Measurements from ENCODE around the gene DOCK7.

DOCK7 gene

DNA sequence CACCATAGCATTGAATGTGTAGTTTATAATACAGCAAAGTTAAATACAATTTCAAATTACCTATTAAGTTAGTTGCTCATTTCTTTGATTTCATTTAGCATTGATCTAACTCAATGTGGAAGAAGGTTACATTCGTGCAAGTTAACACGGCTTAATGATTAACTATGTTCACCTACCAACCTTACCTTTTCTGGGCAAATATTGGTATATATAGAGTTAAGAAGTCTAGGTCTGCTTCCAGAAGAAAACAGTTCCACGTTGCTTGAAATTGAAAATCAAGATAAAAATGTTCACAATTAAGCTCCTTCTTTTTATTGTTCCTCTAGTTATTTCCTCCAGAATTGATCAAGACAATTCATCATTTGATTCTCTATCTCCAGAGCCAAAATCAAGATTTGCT lies 90.9 kb downstream of the DOCK7 start, which contains the start of gene ANGPTL3:
Gene ANGPTL3, plus strand, starts transcription at position 240 of the 400 bp plus-strand sequence. Its CDS starts 47 bp downstream, at position 287.
- no peak for TF ChIP-seq EZH2phosphoT487 (IDR thresholded peaks at IDR 0.05; ENCODE audit: low read length)
- TF ChIP-seq EZH2 (optimal IDR thresholded peaks at IDR 0.05; ENCODE audit: low read depth, low read length): no peak
- TF ChIP-seq, protein P1, sequence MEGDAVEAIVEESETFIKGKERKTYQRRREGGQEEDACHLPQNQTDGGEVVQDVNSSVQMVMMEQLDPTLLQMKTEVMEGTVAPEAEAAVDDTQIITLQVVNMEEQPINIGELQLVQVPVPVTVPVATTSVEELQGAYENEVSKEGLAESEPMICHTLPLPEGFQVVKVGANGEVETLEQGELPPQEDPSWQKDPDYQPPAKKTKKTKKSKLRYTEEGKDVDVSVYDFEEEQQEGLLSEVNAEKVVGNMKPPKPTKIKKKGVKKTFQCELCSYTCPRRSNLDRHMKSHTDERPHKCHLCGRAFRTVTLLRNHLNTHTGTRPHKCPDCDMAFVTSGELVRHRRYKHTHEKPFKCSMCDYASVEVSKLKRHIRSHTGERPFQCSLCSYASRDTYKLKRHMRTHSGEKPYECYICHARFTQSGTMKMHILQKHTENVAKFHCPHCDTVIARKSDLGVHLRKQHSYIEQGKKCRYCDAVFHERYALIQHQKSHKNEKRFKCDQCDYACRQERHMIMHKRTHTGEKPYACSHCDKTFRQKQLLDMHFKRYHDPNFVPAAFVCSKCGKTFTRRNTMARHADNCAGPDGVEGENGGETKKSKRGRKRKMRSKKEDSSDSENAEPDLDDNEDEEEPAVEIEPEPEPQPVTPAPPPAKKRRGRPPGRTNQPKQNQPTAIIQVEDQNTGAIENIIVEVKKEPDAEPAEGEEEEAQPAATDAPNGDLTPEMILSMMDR (IDR thresholded peaks at IDR 0.05; ENCODE audit: low read length): no peak
- no peak within 1 kb of the TSS for H3K4me2 ChIP-seq (ENCODE audit: low read depth, low read length)
- no peak within 1 kb of the TSS for H3K4me3 ChIP-seq (ENCODE audit: low read length)
- H3F3A ChIP-seq (ENCODE audit: insufficient read depth, low read length): no peaks in the 10 kb centered on the region
- no peaks in the 10 kb centered on the region for H3K4me1 ChIP-seq (ENCODE audit: low read length)
- H4K20me1 ChIP-seq (ENCODE audit: insufficient read depth, low read length): no peaks in the 10 kb centered on the region
- no peak within 1 kb of the TSS for H3K27ac ChIP-seq (ENCODE audit: low read length)
- no peak within 1 kb of the TSS for H3K9ac ChIP-seq (ENCODE audit: low read length)
- H3K9me3 ChIP-seq (replicated peaks; ENCODE audit: insufficient read depth, low read length): no peaks in the 10 kb centered on the region
- no peak within 1 kb of the TSS for H2AFZ ChIP-seq (ENCODE audit: low read length)
- no peaks in the 10 kb centered on the region for H3K79me2 ChIP-seq (ENCODE audit: low read length)
- no peaks in the 10 kb centered on the region for H3K9me2 ChIP-seq (replicated peaks; ENCODE audit: insufficient read depth, low read length)
- no peaks in the 10 kb centered on the region for H3K27me3 ChIP-seq (replicated peaks; ENCODE audit: insufficient read depth, low read length)
- H3K36me3 ChIP-seq (replicated peaks; ENCODE audit: insufficient read depth, low read length): no peaks in the 10 kb centered on the region
- no peak for DNase-seq

DNA sequence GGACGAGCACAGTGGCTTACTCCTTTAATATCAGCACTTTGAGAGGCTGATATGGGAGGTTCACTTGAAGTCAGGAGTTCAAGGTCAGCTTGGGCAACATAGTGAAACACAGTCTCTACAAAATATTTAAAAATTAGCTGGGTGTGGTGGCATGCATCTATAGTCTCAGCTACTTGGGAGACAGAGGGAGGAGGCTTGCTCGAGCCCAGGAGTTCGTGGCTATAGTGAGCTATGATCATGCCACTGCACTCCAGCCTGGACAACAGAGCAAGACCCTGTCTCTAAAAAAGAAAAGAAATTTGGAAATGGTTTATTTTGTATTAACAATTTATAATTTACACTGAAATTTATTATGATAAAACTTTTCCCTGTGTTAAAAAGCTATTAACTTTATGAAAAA lies 92.5 kb downstream of the DOCK7 start:
- Histone ChIP-seq H3K4me1 (ENCODE audit: low read length) (no peaks in the 10 kb centered on the region), H4K20me1 (ENCODE audit: insufficient read depth, low read length) (no peaks in the 10 kb centered on the region), H3K9ac (ENCODE audit: low read length) (no peak overlapping the region), H3K27me3 (replicated peaks; ENCODE audit: insufficient read depth, low read length) (no peaks in the 10 kb centered on the region), H3K4me2 (ENCODE audit: low read depth, low read length) (no peak overlapping the region), H3K79me2 (ENCODE audit: low read length) (no peaks in the 10 kb centered on the region), H3K9me3 (replicated peaks; ENCODE audit: insufficient read depth, low read length) (no peaks in the 10 kb centered on the region), H3K27ac (ENCODE audit: low read length) (no peak overlapping the region), H3K4me3 (ENCODE audit: low read length) (no peak overlapping the region), H2AFZ (ENCODE audit: low read length) (no peak overlapping the region), H3K9me2 (replicated peaks; ENCODE audit: insufficient read depth, low read length) (no peaks in the 10 kb centered on the region), H3F3A (ENCODE audit: insufficient read depth, low read length) (no peaks in the 10 kb centered on the region), H3K36me3 (replicated peaks; ENCODE audit: insufficient read depth, low read length) (no peaks in the 10 kb centered on the region)
- no peak for DNase-seq
- TF ChIP-seq, protein P1 (IDR thresholded peaks at IDR 0.05; ENCODE audit: low read length): no peak
- no peak for TF ChIP-seq EZH2phosphoT487 (IDR thresholded peaks at IDR 0.05; ENCODE audit: low read length)
- no peak for TF ChIP-seq EZH2 (optimal IDR thresholded peaks at IDR 0.05; ENCODE audit: low read depth, low read length)

DNA sequence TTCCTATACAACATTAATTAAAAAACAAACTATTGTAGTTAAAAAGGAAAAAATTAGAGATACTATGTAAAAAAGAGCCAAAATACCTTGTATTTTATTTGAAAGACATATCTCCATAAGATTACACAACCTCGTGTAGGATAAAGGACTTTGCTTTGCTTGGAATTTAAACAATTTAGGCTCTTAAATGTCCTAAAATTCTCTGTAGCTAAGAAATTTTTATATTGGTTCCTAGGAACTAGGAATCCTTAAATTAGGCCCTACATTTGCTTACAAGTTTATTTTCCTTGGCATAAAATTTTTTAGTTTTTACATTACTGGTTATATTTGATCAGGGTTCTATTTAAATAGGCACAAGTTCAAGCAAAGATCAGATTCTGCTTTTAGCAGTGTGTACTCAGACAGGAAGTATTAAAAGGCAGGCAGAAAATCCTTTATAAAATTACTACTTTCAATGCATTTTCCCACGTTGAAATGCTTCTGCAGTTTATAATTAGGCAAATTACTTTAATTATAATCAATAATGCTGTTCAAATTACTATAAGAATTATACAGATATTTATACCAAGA lies 94.3 kb downstream of the DOCK7 start:
- no peak overlapping the region for H2AFZ ChIP-seq (ENCODE audit: low read length)
- no peaks in the 10 kb centered on the region for H3F3A ChIP-seq (ENCODE audit: insufficient read depth, low read length)
- no peaks in the 10 kb centered on the region for H3K36me3 ChIP-seq (replicated peaks; ENCODE audit: insufficient read depth, low read length)
- H3K9me2 ChIP-seq (replicated peaks; ENCODE audit: insufficient read depth, low read length): no peaks in the 10 kb centered on the region
- no peak for DNase-seq
- H3K4me2 ChIP-seq (ENCODE audit: low read depth, low read length): no peak overlapping the region
- TF ChIP-seq EZH2 (optimal IDR thresholded peaks at IDR 0.05; ENCODE audit: low read depth, low read length): no peak
- TF ChIP-seq EZH2phosphoT487 (IDR thresholded peaks at IDR 0.05; ENCODE audit: low read length): no peak
- TF ChIP-seq, protein P1 (IDR thresholded peaks at IDR 0.05; ENCODE audit: low read length): no peak
- no peaks in the 10 kb centered on the region for H3K79me2 ChIP-seq (ENCODE audit: low read length)
- H3K4me1 ChIP-seq (ENCODE audit: low read length): no peaks in the 10 kb centered on the region
- no peaks in the 10 kb centered on the region for H4K20me1 ChIP-seq (ENCODE audit: insufficient read depth, low read length)
- H3K9ac ChIP-seq (ENCODE audit: low read length): no peak overlapping the region
- no peak overlapping the region for H3K27ac ChIP-seq (ENCODE audit: low read length)
- H3K27me3 ChIP-seq (replicated peaks; ENCODE audit: insufficient read depth, low read length): no peaks in the 10 kb centered on the region
- no peak overlapping the region for H3K4me3 ChIP-seq (ENCODE audit: low read length)
- H3K9me3 ChIP-seq (replicated peaks; ENCODE audit: insufficient read depth, low read length): no peaks in the 10 kb centered on the region
